HepG2 (cell line): Measurements from ENCODE around the gene DEPDC1B. TPM values are rescaled to one million over a fixed set of nuclear protein-coding genes. Genes with fewer than 3 reads are reported as not detected.

Experiments used
- ATAC-seq: fragments of 200-7000 bp; cut with Tn5 transposase; 3 replicates; pipeline ENCODE4 v1.9.1; 2020; ENCODE audit warnings: mild to moderate bottlenecking, moderate library complexity
- BruUV-seq: library from RNA; stranded (reverse); fragments of 400-500 nt; replicated peaks from 2 replicates; lab custom pipeline; 2021; lab: Mats Ljungman, UMichigan
- CTCF ChIA-PET: fragments of 300-600 bp; formaldehyde crosslinking; extraction: SDS; loops from one replicate; lab custom pipeline; 2021; ENCODE audit warnings: low total read pairs, inconsistent platforms, low intra/inter-chr PET ratio; lab: Yijun Ruan, JAX
- POLR2A ChIA-PET: fragments of 350-600 bp; sonication (Branson Sonifier 250); formaldehyde crosslinking; loops from one replicate; lab custom pipeline; 2020; ENCODE audit warnings: antibody characterized with exemption, inconsistent platforms; lab: Yijun Ruan, JAX
- DNase-seq: peaks from one replicate; pipeline ENCODE4 v3.0.0-alpha.2; 2015; ENCODE audit warnings: low spot score
- FAIRE-seq: peaks from 3 replicates; lab custom pipeline; 2011; peaks lifted over from hg19 to GRCh38; lab: Jason Lieb, UNC
- H2AFZ ChIP-seq: one replicate; pipeline ENCODE4 v1.6.1; 2011; ENCODE audit warnings: low read length, inconsistent platforms
- H3K27ac ChIP-seq: fragments of 300-600 bp; 3 replicates; pipeline ENCODE4 v1.8.0; 2011; ENCODE audit warnings: mixed run types, mild to moderate bottlenecking, mixed read lengths, low read length, inconsistent platforms; ENCODE audit not compliant: insufficient read depth; ENCODE audit errors: extremely low read length
- H3K27me3 ChIP-seq, 2 experiments: fragments of 200-600 bp in 1 of 2; 2 replicates in 1 of 2; 3 replicates in 1 of 2; pipeline versions ENCODE4 v1.6.0 to v1.8.0; 2011; ENCODE audit warnings: low read length in 2 of 2, mild to moderate bottlenecking in 2 of 2, moderate library complexity in 2 of 2, inconsistent platforms in 1 of 2; ENCODE audit not compliant: insufficient read depth in 2 of 2, control insufficient read depth in 1 of 2
- H3K36me3 ChIP-seq, 2 experiments: fragments of 200-600 bp in 1 of 2; replicated peaks in 1 of 2; 2 replicates in 1 of 2; 3 replicates in 1 of 2; pipeline versions ENCODE4 v1.5.1 to v1.8.0; 2011; ENCODE audit warnings: low read length in 2 of 2, inconsistent platforms in 1 of 2; ENCODE audit not compliant: insufficient read depth in 2 of 2, control insufficient read depth in 1 of 2
- H3K4me1 ChIP-seq: 2 replicates; pipeline ENCODE4 v1.5.1; 2012; ENCODE audit warnings: low read length, inconsistent platforms; ENCODE audit not compliant: insufficient read depth
- H3K4me2 ChIP-seq: 2 replicates; pipeline ENCODE4 v1.6.0; 2011; ENCODE audit warnings: low read depth, low read length, inconsistent platforms
- H3K4me3 ChIP-seq, 3 experiments: fragments of 200-600 bp in 1 of 3; sonication (generic), shearing (Covaris generic) in 1 of 3; replicated peaks in 1 of 3; 2 replicates each; pipeline ENCODE4 v1.5.1; 2011 to 2016; ENCODE audit warnings: low read length in 3 of 3, inconsistent platforms in 2 of 3, low read depth in 2 of 3, mild to moderate bottlenecking in 2 of 3, control low read depth in 1 of 3, mixed read lengths in 1 of 3; ENCODE audit not compliant: insufficient read depth in 1 of 3
- H3K79me2 ChIP-seq: one replicate; pipeline ENCODE4 v1.6.1; 2011; ENCODE audit warnings: low read length, inconsistent platforms; ENCODE audit not compliant: insufficient read depth
- H3K9ac ChIP-seq: 2 replicates; pipeline ENCODE4 v1.6.0; 2011; ENCODE audit warnings: mild to moderate bottlenecking, low read depth, low read length, inconsistent platforms; ENCODE audit not compliant: insufficient read depth
- H3K9me3 ChIP-seq: 2 replicates; pipeline ENCODE4 v1.5.1; 2012; ENCODE audit warnings: mild to moderate bottlenecking, low read length
- H4K20me1 ChIP-seq: 2 replicates; pipeline ENCODE4 v1.6.0; 2011; ENCODE audit warnings: inconsistent platforms, mild to moderate bottlenecking, low read length, moderate library complexity; ENCODE audit not compliant: insufficient read depth
- GABPA ChIP-seq, 2 experiments: IDR thresholded peaks; 2 replicates each; pipeline ENCODE4 v1.6.1; 2011 to 2016; ENCODE audit warnings: low read depth in 2 of 2, low read length in 1 of 2, missing biosample characterization in 1 of 2, missing genetic modification characterization in 1 of 2
- KLF11 ChIP-seq: IDR thresholded peaks from 2 replicates; pipeline ENCODE4 v1.6.1; 2016; ENCODE audit warnings: missing compliant biosample characterization
- LCORL ChIP-seq, 2 experiments: fragments of 450-650 bp in 1 of 2; sonication (generic) in 1 of 2; formaldehyde crosslinking in 1 of 2; IDR thresholded peaks; 2 replicates each; pipeline versions ENCODE4 v1.5.0 to v1.6.1; 2017 to 2020; ENCODE audit warnings: antibody characterized with exemption in 1 of 2, missing genetic modification reagents in 1 of 2
- PTBP1 ChIP-seq: fragments of 200-400 bp; formaldehyde crosslinking; IDR thresholded peaks from 2 replicates; pipeline ENCODE4 v1.6.1; 2018; ENCODE audit warnings: low read length, low read depth; ENCODE audit not compliant: poor library complexity, severe bottlenecking
- SOX13 ChIP-seq, 3 experiments: fragments of 450-650 bp in 1 of 3; sonication (generic) in 1 of 3; formaldehyde crosslinking in 1 of 3; IDR thresholded peaks in 2 of 3; conservative IDR thresholded peaks in 1 of 3; 2 replicates each; pipeline versions ENCODE4 v1.5.0 to v1.6.1; 2016 to 2020; ENCODE audit warnings: antibody characterized with exemption in 1 of 3, mild to moderate bottlenecking in 1 of 3, missing compliant biosample characterization in 1 of 3, missing genetic modification reagents in 1 of 3, moderate library complexity in 1 of 3
- ZNF260 ChIP-seq: sonication (generic); formaldehyde crosslinking; IDR thresholded peaks from 2 replicates; pipeline ENCODE4 v1.4.0; 2020; ENCODE audit warnings: missing genetic modification reagents, low read depth, mild to moderate bottlenecking, borderline replicate concordance
- ZNF549 ChIP-seq: sonication (generic); formaldehyde crosslinking; IDR thresholded peaks from 2 replicates; pipeline ENCODE4 v1.5.0; 2020; ENCODE audit warnings: missing genetic modification reagents
- WGBS: methylation state at CpG from one replicate; pipeline ENCODE4 v1.1.6; 2017; ENCODE audit warnings: low lambda C conversion rate; 5-methylcytosine and 5-hydroxymethylcytosine counted together
- in situ Hi-C: cut with HindIII; loops from 2 replicates; pipeline ENCODE4 v1.10.0; 2017; ENCODE audit warnings: low pct_unique_long_range_greater_than_20kb; ENCODE audit not compliant: extremely low pct_ligation_motif_present
- intact Hi-C: fragments of 100-400 bp; cut with micrococcal nuclease; formaldehyde crosslinking; loops from one replicate; pipeline ENCODE4 v1.10.0; 2022; ENCODE audit not compliant: unreplicated experiment
- polyA plus RNA-seq, 8 experiments: library from polyadenylated mRNA; depleted of rRNA in 3 of 8; stranded (reverse) in 7 of 8; unstranded in 1 of 8; fragments of >200 nt; fragmentation: Illumina TruSeq in 4 of 8; extraction: Trizol in 4 of 8; gene quantifications; 2 replicates each; pipeline versions ENCODE4 v1.2.1 to v1.2.3, GENCODE V29; 2011 to 2016; ENCODE audit warnings: low read depth in 4 of 8, missing spikeins in 1 of 8, mixed read lengths in 1 of 8; ENCODE audit not compliant: insufficient read depth in 1 of 8
- total RNA-seq, 5 experiments: library from RNA; depleted of rRNA; stranded (reverse); fragments of >200 nt; fragmentation: Illumina TruSeq; extraction: Trizol; gene quantifications; 2 replicates each; pipeline ENCODE4 v1.2.3, GENCODE V29; 2016; ENCODE audit warnings: low read depth in 1 of 5
- TF ChIP-seq, protein P1 (sequence below): sonication (generic); formaldehyde crosslinking; IDR thresholded peaks from one replicate; pipeline ENCODE4 v1.5.1; 2020; ENCODE audit warnings: mild to moderate bottlenecking, missing genetic modification reagents; ENCODE audit errors: not compliant biosample characterization
- TF ChIP-seq, protein P2 (sequence below): sonication (generic); formaldehyde crosslinking; IDR thresholded peaks from 2 replicates; pipeline ENCODE4 v1.5.0; 2020; ENCODE audit warnings: mild to moderate bottlenecking, missing genetic modification reagents, borderline replicate concordance

The DEPDC1B gene
- total and polyA plus RNA-seq, 2 of the 13 experiments (the other 11 are each of a cell fraction or from before 2014, with no cell fraction given) = 29.5 to 51.3 TPM

DNA sequence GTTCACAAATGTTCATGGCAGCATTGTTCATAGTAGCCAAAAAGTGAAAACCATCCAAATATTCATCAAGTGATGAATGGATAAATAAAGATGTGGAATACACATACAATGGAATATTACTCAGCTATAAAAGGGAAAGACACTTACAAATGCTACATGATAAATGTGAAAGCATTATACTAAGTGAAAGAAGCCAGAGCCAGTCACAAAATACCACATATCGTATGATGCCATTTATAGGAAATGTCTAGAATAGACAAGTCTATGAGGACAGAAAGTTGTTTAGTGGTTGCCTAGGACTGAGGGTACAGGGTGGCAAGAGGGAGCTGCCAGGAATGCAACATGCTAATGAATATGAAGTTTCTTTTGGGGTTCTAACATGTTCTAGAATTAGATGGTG, 148.7 kb downstream of the DEPDC1B start:
- no TSS peak for BruUV-seq
- WGBS = 100% methylated on average over 1 of the region's 1 CpG
- ChIA-PET POLR2A (no interaction called here), CTCF (no interaction called here)
- no peaks in the 10 kb centered on the region for H3K9me3 ChIP-seq
- no peaks in the 10 kb centered on the region; a peak in 1 of 5 replicates for H3K36me3 ChIP-seq
- no peak for ATAC-seq
- no peak overlapping the region for H3K4me3 ChIP-seq
- H3K4me2 ChIP-seq = no peak overlapping the region
- H3K9ac ChIP-seq = no peak overlapping the region
- H3K79me2 ChIP-seq = no peaks in the 10 kb centered on the region
- intact Hi-C loops = no loop called here
- no peak for FAIRE-seq
- in situ Hi-C loops = no loop called here
- no peaks in the 10 kb centered on the region for H3K4me1 ChIP-seq
- H3K27me3 ChIP-seq = no peaks in the 10 kb centered on the region
- no peak overlapping the region for H2AFZ ChIP-seq
- H4K20me1 ChIP-seq = no peaks in the 10 kb centered on the region
- H3K27ac ChIP-seq = no peak overlapping the region
- no peak for DNase-seq
- TF ChIP-seq, protein P1, sequence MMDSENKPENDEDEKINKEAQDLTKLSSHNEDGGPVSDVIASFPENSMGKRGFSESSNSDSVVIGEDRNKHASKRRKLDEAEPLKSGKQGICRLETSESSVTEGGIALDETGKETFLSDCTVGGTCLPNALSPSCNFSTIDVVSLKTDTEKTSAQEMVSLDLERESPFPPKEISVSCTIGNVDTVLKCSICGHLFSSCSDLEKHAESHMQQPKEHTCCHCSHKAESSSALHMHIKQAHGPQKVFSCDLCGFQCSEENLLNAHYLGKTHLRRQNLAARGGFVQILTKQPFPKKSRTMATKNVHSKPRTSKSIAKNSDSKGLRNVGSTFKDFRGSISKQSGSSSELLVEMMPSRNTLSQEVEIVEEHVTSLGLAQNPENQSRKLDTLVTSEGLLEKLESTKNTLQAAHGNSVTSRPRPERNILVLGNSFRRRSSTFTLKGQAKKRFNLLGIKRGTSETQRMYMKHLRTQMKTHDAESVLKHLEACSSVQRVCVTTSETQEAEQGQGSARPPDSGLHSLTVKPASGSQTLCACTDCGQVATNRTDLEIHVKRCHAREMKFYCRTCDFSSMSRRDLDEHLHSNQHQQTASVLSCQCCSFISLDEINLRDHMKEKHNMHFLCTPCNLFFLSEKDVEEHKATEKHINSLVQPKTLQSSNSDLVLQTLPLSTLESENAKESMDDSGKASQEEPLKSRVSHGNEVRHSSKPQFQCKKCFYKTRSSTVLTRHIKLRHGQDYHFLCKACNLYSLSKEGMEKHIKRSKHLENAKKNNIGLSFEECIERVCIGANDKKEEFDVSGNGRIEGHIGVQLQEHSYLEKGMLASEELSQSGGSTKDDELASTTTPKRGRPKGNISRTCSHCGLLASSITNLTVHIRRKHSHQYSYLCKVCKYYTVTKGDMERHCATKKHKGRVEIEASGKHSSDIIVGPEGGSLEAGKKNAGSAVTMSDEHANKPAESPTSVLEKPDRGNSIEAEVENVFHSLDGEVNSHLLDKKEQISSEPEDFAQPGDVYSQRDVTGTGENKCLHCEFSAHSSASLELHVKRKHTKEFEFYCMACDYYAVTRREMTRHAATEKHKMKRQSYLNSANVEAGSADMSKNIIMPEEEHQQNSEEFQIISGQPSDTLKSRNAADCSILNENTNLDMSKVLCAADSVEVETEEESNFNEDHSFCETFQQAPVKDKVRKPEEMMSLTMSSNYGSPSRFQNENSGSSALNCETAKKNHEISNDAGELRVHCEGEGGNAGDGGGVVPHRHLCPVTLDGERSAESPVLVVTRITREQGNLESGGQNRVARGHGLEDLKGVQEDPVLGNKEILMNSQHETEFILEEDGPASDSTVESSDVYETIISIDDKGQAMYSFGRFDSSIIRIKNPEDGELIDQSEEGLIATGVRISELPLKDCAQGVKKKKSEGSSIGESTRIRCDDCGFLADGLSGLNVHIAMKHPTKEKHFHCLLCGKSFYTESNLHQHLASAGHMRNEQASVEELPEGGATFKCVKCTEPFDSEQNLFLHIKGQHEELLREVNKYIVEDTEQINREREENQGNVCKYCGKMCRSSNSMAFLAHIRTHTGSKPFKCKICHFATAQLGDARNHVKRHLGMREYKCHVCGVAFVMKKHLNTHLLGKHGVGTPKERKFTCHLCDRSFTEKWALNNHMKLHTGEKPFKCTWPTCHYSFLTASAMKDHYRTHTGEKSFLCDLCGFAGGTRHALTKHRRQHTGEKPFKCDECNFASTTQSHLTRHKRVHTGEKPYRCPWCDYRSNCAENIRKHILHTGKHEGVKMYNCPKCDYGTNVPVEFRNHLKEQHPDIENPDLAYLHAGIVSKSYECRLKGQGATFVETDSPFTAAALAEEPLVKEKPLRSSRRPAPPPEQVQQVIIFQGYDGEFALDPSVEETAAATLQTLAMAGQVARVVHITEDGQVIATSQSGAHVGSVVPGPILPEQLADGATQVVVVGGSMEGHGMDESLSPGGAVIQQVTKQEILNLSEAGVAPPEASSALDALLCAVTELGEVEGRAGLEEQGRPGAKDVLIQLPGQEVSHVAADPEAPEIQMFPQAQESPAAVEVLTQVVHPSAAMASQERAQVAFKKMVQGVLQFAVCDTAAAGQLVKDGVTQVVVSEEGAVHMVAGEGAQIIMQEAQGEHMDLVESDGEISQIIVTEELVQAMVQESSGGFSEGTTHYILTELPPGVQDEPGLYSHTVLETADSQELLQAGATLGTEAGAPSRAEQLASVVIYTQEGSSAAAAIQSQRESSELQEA = no peak
- TF ChIP-seq ZNF260 (CRISPR knock-in tag) (no peak), GABPA (IDR thresholded peaks at IDR 0.05; ENCODE audit: low read depth, low read length) (no peak), GABPA (CRISPR knock-in tag; IDR thresholded peaks at IDR 0.05; ENCODE audit: low read depth) (no peak), SOX13 (IDR thresholded peaks at IDR 0.05) (no peak), SOX13 (CRISPR knock-in tag; conservative IDR thresholded peaks at IDR 0.05 in 1 of 2, IDR thresholded peaks at IDR 0.05 in 1 of 2) (no peak), ZNF549 (CRISPR knock-in tag) (no peak), PTBP1 (no peak), KLF11 (CRISPR knock-in tag) (no peak), LCORL (IDR thresholded peaks at IDR 0.05) (no peak), LCORL (CRISPR knock-in tag; IDR thresholded peaks at IDR 0.05) (no peak)
- TF ChIP-seq, protein P2, sequence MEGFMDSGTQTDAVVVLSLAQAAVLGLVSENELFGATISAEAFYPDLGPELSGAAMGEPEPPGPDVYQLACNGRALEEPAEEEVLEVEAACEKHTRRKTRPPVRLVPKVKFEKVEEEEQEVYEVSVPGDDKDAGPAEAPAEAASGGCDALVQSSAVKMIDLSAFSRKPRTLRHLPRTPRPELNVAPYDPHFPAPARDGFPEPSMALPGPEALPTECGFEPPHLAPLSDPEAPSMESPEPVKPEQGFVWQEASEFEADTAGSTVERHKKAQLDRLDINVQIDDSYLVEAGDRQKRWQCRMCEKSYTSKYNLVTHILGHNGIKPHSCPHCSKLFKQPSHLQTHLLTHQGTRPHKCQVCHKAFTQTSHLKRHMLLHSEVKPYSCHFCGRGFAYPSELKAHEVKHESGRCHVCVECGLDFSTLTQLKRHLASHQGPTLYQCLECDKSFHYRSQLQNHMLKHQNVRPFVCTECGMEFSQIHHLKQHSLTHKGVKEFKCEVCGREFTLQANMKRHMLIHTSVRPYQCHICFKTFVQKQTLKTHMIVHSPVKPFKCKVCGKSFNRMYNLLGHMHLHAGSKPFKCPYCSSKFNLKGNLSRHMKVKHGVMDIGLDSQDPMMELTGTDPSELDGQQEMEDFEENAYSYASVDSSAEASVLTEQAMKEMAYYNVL (CRISPR knock-in tag) = no peak
